Measurements from ENCODE around the gene C2.
"Not testable (repeated sequence)": the region's sequence is repeated elsewhere in the genome, so short reads cannot be mapped to it uniquely, and the experiment has no call there.

C2 gene

DNA sequence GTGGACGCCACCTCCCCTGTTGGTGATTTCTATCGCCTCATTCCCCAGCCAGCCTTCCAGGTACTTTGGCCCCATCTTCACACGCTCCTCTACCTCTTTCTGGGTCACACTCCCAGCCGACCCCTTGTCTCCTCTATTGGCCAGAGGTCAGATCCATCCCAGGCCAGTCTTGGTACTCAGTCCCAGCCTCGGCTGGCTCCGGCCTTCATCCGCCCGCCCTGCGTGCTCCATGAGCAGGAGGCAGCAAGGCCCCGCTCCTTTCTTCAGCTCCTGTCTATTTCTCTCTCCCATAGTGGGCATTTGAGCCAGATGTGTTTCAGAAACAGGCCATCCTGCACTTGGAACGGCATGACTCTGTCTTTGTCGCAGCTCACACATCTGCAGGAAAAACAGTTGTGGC is 34.1 kb downstream of the C2 start:
- no peak for DNase-seq

DNA sequence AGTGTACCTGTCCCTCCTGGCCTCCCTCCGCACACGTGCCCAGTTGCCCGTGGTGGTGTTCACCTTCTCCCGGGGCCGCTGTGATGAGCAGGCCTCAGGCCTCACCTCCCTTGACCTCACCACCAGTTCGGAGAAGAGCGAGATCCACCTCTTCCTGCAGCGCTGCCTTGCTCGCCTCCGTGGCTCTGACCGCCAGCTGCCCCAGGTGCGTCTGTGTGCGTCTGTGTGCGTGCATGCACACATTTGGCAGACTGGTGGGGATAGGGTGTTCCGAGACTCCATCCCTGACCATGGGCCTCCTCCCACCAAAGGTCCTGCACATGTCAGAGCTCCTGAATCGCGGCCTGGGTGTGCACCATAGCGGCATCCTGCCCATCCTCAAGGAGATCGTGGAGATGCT is 36.4 kb downstream of the C2 start:
- DNase-seq: no peak

DNA sequence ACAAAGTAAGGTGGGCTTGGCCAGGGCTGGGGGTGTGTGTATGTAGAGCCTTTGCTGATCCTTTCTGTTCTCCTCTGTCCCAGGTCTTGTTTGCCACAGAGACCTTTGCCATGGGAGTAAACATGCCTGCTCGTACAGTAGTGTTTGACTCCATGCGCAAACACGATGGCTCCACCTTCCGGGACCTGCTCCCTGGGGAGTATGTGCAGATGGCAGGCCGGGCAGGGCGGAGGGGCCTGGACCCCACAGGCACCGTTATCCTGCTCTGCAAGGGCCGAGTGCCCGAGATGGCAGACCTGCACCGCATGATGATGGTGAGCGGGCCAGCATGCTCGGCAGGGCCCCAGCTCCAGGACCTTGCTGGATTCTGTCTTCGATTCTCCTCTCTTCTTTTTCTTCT is 38.2 kb downstream of the C2 start:
- no peak for DNase-seq

DNA sequence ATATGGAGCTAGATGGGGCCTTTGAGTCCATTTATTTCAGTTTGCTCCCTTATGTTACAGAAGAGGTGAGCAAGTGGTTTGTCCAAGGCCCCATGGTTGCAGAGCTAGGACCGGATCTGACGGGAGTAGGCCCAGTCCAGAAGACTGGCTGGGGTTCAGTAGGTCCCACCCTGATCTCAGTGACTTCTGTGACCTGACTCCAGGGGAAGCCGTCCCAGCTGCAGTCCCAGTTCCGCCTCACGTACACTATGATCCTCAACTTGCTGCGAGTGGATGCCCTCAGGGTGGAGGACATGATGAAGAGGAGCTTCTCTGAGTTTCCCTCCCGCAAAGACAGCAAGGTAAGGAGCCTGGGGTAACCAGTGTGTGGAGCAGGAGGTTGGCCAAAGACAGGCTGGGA is 39.0 kb downstream of the C2 start:
- DNase-seq: no peak

DNA sequence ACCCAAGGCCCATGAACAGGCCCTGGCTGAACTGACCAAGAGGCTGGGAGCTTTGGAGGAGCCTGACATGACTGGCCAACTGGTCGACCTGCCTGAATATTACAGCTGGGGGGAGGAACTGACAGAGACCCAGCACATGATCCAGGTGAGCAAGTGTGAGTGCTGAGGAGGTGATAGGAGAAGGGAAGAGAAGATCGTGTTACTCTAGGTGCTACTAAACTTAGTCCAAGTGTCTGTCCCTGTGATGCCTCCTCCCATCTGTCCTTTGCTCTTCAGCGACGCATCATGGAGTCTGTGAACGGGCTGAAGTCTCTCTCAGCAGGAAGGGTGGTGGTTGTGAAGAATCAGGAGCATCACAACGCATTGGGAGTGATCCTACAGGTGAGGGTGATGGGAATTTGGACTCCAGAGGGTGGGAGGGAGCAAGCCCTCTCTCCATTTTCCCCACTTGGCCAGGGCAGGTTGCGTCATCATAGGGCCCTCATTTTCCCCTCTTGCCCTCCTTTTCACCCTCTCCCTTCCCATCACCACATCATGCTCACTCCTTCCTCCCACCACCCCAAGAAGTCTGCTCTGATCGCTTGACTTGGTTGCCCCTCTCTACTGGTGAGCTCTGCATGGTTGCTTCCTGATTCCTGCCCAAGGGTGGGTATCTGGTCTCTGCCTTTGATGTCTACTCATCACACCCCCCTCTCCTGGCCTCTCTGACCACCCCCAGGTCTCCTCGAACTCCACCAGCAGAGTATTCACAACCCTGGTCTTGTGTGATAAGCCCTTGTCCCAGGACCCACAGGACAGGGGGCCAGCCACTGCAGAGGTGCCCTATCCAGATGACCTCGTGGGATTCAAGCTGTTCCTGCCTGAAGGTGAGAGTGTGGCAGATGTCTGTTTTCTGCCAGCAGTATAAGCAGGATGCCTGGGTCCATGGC is 39.7 kb downstream of the C2 start:
- no peak for DNase-seq

DNA sequence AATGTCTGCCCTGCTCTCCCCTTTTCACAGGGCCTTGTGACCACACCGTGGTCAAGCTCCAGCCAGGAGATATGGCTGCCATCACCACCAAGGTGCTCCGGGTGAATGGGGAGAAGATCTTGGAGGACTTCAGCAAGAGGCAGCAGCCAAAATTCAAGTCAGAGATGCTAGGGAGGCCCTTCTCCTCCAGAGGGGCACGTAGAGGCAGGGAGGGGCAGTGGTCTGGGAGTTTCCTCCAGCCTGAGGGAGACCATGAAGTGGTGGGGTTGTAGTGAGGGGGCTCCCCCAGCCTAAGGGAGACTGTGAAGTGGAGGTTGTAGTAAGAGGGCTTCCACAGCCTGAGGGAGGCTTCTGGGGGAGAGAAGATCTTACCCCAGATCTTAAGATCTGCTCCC is 40.4 kb downstream of the C2 start:
- DNase-seq: no peak

DNA sequence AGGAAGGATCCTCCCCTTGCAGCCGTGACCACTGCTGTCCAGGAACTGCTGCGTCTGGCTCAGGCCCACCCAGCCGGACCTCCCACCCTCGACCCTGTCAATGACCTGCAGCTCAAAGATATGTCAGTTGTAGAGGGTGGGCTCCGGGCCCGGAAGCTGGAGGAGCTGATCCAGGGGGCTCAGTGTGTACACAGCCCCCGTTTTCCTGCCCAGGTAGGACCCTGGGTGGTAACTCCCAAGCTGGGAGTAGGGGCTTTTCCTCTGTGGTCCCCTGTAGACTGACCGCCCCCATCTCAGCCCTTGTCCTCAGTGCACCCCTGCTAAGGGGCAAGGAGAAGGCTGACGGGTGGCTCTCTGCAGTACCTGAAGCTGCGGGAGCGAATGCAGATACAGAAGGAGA is 40.8 kb downstream of the C2 start:
- DNase-seq: no peak

DNA sequence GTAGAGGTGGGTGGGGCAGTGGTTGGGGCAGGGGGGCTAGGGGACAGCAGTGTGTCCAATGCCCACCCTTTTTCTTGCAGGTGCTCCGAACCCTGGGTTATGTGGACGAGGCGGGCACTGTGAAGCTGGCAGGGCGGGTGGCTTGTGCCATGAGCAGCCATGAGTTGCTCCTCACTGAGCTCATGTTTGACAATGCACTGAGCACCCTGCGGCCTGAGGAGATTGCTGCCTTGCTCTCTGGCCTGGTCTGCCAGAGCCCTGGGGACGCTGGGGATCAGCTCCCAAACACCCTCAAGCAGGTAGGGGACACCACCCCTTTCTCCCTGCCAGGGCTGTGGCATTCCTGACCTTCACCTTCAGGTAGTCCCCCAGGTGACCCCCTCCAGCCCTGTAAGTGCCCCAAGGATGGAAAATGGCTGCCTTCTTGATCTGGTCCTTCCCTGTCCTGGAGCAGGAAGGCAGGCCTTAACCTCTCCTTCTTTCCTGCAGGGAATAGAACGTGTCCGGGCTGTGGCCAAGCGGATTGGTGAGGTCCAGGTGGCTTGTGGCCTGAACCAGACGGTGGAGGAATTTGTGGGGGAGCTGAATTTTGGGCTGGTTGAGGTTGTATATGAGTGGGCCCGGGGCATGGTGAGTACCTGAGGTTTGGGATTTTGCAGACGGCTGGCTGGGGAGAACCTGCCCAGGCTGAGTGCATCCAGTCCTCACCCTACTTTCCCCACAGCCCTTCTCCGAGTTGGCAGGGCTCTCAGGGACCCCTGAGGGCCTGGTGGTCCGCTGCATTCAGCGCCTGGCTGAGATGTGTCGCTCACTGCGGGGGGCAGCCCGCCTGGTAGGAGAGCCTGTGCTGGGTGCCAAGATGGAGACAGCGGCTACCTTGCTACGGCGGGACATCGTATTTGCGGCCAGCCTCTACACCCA is 41.5 kb downstream of the C2 start:
- DNase-seq: no peak

DNA sequence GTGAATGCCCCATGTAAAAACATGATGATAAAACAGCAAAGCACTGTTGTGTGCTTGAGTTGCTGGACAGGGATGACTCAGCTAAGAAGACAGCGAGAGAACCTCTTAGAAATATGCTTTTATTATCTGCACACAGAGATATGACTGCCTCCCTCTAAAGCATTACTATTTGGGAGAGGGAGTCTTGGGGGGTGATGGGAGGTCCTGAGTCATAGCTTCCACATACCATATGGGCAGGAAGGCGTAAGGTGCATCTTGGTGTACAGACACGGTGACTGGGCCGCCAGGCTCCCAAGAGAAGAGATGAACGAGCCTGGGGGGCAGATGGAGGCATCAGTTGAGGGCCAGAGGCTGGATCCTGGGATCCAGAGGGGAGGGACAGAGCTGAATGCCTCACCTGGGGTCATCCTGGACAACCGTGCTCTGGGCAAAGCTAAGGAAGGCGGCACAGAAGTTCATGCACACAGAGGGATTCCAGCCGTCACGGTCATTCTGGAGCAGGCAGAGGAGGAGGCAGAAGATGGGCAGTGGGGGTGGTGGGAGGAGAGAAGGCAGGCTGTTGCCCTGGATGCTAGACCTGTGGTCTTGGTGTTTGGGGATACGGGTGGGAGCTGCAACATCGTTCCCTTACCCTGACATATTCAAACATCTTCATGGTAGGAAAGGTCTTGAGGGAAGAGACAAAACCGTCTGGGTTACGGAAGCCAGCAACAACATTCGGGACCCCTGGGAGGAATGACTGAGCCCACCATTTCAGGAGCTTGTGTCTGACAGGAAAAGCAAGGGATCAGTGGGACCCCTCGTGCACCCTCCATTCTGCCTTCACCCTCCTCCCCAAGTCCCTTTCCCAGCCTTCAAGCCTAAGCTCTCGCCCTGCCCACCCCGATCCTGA is 42.4 kb downstream of the C2 start:
- peak; percentile 10 for DNase-seq

DNA sequence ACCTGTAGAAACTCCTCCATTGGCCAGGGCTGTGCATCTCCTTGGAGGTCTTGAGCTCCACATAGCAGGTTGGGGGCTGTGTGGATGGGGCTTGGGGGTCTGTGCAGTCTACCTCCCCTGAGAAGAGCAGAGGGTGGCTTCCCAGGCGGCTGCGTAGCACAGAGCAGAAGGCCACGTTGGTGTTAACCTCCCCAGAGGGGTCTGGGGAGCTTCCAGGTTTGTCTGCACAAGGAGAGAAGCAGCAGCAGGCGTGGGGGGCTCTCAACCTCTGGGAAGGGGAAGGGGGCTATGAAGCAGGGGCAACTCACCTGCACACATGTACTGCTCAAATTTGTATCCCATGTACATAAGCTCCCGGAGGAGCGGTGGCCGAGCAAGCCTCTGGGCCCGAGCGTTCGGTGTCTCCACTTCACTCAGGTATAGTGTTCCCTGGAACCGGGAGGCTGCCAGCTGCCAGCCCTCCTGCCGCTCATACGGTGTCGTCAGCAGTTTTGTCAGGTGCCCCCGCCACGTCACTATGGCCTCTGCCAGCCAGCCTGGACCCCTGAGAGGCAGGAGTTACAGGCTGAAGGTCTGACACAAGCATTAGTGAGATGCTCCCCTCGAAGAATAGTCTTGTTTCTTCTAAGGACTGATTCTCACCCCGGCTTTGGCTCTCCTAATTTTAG is 43.2 kb downstream of the C2 start:
- no peak for DNase-seq

DNA sequence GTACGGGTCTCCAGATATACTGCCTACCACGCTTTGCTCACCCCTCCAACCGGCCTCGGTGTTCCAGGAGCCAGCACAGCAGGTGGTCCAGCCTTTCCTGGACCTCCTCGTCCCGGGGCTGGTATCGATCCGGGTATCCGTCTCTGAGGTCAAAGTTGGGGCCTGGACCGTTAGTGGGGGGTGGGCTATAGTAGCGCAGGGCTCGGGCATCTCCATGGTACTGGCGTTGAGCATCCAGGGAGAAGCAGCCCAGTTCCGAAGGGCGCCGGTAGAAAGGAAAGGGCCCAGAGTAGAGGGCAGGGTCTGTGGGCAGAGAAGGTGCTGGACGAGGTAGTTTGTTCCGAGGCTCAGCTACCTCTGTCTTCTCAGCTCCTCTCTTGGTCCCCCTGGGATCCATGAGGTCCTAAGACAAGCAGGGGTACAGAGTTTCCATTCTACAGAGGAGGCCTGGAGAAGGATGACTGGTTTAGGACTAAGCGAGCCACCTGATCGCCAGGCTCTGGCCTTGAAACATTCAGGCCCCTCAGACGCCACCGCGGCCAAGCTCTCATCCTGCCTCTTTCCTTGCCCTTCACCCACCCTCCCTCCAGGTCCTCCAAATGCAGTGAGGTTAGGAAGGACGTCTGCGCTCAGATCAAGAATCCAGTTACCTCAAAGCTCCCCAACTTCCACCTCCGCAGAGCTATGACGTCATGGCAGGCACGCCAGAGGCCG is 43.9 kb downstream of the C2 start:
- DNase-seq: no peak

DNA sequence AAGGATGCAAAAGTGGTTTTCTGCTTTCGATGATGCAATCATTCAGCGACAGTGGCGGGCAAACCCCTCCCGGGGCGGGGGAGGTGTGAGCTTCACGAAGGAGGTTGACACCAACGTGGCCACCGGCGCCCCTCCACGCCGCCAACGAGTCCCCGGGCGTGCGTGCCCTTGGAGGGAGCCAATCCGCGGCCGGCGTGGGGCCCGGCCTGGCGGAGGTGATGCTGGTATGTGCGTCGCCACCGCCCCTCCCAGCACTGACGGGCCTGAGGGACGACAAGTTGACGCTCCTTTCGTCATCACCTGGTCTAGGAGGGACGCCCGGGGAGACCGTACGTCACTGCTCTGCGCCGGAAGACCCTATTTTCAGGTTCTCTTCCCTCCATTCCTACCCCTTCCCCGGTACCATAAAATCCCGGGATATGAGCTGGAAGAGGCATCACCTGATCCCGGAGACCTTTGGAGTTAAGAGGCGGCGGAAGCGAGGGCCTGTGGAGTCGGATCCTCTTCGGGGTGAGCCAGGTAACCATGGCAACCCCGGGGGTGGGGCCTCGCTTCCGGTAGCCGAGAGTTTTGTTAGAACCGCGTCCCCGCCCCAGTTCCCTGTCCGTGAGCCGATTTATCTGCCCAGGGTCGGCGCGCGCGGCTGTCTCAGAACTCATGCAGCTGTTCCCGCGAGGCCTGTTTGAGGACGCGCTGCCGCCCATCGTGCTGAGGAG is 44.6 kb downstream of the C2 start, which contains the start of gene DXO:
Gene DXO (minus strand): TSS at position 146 of the 716 bp plus-strand sequence. CDS start 463 bp downstream, outside the sequence.
- DNase-seq: peak; percentile 99

DNA sequence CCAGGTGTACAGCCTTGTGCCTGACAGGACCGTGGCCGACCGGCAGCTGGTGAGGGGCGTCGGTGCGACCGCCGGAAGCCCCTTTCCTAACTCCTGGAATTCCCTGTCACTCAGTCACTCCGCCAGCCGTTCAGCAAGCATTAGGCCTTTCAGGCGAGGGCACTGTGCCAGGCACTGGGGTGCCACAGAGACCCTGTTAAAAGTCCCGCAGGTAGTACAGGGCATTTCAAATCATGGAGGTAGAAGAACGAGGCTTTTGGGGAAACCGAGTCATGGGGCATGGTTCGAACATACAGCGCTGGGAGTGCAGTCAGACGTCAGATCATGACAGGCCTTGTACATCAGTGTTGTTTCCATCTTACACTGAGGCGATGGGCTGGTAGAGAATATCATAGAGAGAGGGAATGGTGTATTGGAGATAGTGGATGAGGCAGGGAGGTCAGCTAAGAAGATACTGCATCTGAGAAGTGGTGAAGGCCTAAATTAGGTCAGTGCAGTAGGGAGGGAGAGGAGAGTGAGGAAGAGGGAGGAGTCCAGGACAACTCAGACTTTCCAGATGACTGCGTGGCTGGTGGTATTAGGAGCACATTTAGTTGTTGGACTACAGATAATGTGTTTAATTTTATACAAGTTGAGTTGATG is 45.3 kb downstream of the C2 start:
- peak; percentile 26 for DNase-seq

DNA sequence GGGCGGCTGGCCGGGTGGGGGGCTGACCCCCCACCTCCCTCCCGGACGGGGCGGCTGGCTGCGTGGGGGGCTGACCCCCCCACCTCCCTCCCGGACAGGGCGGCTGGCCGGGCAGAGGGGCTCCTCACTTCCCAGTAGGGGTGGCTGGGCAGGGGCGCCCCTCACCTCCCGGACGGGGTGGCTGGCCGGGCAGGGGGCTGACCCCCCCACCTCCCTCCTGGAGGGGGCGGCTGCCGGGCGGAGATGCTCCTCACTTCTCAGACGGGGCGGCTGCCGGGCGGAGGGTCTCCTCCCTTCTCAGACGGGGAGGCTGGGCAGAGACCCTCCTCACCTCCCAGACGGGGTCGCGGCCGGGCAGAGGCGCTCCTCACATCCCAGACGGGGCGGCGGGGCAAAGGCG is 48.5 kb downstream of the C2 start:
- not testable (repeated sequence) for DNase-seq

DNA sequence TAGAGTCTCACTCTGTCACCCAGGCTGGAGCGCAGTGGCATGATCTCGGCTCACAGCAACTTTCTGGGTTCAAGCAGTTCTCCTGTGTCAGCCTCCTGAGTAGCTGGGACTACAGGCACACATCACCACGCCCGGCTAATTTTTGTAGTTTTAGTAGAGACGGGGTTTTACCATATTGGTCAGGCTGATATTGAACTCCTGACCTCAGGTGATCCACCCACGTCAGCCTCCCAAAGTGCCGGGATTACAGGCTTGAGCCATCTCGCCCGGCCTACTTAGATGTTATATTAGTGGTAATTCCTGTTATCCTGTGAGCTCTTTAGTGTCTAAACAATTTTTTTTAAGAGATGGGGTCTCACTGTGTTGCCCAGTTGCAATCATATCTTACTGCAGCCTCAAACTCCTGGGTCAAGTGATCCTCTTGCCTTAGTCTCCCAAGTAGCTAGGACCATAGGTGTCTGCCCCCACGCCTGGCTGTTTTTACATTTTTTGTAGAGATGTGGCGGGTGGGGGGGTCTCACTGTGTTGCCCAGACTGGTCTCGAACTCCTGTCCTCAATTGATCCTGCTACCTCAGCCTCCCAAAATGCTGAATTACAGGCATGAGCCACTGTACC is 50.4 kb downstream of the C2 start:
- DNase-seq: no peak

DNA sequence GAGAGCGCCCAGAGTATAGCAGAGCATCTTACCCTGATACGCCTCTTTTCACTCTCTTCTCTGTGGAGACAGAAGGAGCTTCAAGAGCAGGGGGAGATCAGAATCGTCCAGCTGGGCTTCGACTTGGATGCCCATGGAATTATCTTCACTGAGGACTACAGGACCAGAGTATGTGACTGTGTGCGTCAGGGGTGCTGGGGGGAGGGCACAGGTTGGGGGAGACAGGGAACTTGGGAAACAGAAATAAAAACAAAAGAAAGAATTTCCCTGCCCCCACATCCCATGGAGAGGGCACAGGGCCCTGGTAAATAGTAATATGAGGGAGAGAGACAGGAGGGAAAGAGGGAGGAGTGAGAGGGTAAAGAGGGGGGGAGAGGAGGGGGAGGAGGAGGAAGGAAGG is 51.3 kb downstream of the C2 start:
- no peak for DNase-seq

DNA sequence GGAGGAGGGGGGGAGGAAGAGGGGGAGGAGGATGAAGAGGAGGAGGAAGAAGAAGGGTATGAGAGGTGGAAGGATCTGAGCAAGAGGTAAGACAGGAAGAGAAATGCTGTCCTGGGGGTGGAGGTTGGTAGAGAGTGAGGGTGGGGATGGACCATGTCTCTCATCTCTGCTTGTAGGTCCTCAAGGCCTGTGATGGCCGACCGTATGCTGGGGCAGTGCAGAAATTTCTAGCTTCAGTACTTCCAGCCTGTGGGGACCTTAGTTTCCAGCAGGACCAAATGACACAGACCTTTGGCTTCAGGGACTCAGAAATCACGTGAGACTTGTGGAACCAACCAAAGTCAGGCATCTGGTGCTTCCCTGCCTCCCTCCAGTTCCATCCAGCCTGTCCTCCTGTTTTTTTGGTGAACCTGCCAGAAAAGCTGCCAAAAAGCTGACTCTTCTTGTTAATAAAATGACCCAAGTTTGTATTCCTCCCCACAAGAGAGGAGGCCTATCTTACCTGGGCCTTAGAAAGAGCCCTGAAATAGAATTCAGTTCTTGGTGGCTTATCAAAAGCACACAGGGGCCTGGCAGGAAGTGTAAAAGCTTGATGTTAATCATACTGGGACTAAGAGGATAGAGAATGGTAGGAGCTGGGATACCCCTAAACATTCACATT is 51.9 kb downstream of the C2 start:
- DNase-seq: no peak

DNA sequence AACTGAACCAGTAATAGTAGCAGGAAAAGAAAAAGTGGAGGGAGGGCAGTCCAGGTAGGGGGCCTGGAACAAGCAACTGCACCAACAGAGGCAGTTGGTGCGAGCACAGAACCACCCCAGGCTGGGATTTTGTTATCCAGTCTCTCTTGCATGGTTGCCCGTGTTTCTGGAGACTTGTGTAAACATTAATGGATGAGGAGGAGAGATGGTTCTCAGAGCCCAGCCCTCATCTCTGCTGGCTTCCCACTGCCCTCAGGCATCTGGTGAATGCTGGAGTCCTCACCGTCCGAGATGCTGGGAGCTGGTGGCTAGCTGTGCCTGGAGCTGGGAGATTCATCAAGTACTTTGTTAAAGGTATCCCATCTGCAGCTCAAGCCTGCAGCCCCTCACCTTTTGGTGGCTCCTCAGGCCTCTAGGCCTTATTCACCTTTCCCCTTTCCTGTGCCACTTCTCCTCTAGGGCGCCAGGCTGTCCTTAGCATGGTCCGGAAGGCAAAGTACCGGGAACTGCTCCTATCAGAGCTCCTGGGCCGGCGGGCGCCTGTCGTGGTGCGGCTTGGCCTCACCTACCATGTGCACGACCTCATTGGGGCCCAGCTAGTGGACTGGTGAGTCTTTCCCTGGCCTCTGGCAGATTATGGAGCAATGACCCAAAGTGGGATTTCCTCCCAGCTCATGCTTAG is 52.8 kb downstream of the C2 start:
- DNase-seq: not testable (repeated sequence)

DNA sequence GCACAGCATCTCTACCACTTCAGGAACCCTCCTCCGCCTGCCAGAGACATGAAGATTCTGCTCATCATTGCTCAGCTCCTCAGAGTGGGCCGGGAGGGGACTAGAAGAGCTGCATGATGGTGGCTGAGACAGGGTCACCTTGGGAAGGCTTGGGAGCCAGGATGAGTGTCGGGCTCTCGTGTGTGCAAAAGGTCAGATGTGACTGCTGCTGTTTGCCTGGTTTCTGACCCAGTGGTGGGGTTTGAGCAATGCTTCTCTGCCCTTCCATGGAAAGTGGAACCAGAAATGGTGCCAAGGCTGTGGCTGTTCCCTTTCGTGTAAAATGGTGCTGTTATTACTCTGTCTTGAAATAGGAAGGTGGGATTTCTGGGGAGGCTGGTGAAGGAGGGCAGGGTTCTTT is 53.5 kb downstream of the C2 start:
- DNase-seq: not testable (repeated sequence)
